GM19043 (cell line): ENCODE results near the gene ENTREP3.
"Not testable (repeated sequence)": the region's sequence is repeated elsewhere in the genome, so short reads cannot be mapped to it uniquely, and the experiment has no call there.

Experiments used
- ATAC-seq: cut with Tn5 transposase; IDR thresholded peaks from one replicate; pipeline ENCODE4 v1.9.1; 2021; ENCODE audit warnings: low read depth; ENCODE audit not compliant: unreplicated experiment

The ENTREP3 gene

GRCh38 chr1:155253797-155254196, 1.5 kb downstream of the ENTREP3 start:
- no peak for ATAC-seq

DNA sequence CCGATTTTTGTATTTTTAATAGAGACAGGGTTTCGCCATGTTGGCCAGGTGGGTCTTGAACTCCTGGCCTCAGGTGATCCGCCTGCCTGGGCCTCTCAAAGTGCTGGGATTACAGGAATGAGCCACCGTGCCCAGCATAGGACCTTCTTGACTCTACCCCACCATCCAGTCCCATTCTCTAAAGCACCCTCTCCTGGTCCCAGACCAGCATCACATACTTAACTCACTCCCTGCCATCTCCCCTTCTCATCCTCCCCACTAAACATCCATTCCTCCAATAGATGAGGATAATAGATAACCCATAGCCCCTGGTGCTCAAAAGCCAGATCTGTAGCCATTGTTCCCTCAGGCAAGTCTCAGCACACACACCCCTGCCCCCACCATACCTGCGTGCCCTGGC, 2.1 kb downstream of the ENTREP3 start:
- no peak for ATAC-seq

DNA sequence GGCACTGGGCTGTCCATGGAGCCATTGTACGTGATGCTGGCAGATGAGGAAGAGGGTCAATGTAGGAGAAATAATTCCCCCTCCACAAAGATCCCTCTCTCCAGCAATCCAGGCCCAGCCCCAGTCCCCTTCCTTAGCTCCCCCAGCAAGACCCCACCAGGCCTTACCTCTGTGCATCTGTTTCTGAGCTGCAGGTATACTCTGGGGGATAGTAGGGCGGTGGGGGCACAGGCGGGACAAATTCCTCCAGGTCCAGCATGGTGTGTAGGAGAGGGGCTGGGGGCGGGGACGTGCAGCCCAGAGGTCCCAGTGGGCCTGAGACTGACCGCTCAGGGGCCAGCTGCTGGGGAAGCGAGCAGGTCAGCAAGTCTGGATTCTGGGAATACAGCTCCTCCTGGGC, 3.7 kb downstream of the ENTREP3 start:
- ATAC-seq = no peak

DNA sequence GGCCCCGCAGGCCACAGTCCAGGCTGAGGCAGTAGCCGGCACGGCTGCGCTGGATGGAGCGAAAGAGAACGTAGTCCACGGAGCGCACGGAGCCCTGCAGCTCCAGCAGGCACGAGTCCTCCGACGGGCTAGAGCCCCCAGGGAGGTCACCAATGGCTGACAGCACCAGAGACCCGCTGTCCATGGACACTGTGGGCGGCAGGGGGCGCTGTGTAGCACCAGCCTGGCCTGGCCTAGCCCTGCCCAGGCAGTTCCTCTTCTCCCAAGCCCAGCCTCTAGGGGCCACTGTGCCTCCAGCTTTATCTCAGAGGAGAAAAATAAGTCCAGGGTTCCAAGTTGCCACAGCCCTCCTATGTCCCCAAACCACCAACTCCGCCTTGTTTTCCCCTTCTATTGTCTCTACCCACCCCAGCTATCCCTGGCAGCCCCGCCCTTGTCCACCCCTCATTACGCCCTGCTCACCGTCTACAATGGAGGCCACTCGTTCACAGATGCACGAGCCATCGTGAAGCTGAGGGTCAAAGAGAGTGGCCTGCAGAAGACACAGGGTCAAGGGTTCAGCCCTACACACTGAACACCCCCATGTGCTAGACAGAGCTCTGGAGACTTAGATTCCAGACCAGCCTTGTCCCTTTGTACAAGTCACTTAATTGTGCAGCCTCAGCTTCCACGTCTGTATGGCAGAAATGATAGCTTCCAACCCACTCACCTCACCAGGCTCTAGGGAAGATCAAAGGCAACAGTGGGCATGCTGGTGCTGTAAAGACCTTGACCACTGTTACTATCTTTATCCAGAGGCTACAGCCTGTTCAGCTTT, 4.4 kb downstream of the ENTREP3 start:
- ATAC-seq = peak; percentile 73

DNA sequence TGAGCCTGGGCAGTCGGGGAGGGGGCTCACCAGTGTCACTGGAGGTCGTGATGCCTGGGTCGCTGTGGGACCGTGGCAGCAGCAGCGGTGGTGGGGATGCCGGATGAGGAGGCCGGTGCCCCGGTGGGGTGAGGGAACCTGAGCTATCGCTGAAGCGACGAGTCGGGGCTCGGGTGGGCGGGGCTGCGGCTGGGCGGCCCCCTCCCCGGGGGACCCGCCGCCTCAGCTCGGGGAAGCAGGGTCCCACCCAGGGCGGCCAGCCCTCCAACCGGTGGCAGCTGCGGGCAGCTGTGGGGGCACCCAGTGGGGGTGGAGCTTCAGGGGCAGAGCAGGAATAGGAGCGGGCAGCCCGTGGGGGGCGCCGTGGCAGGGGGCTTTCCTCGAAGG, 5.0 kb downstream of the ENTREP3 start:
- no peak for ATAC-seq

DNA sequence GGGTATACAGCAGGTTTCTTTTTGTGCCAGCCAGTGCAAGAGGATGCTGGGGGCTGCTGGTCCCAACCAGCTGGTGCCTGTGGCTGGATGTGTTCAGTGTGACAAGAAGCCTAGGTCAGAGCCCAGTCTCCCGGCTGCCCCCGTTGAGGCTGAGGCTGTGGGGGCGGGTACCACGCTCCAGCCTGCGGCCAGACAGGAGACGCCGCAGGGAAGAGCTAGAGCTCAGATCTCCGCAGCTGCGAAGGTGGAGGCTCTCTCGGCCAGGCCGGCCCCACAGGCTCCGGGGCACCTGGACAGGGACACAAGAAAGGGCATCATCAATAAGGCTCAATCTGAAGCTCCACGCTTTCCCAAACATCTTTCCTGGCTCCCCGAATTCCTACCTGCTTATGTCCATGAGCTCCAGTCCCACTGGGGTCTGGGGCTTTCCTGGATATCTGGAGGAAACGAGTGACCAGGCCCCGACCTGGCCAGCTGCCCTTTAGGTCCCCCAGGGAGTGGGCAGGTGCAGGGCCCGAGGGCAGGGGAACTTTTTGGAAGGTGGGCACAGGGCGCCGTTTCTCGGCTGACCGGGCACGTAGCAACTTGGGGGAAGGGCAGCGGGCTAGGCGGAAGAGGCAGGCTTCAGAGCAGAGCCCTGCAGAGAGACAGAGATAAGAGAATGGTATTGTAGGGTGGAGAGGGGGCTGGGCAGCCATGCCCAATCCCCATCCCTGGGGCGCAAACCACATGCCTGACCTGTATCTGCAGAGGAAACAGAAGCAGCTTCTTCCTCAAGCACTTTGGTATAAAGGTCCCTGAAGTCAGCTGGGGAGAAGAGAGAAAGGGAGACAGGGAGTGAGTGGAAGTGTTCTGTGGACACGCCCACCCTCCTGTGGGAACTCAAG, 7.4 kb downstream of the ENTREP3 start:
- no peak for ATAC-seq

DNA sequence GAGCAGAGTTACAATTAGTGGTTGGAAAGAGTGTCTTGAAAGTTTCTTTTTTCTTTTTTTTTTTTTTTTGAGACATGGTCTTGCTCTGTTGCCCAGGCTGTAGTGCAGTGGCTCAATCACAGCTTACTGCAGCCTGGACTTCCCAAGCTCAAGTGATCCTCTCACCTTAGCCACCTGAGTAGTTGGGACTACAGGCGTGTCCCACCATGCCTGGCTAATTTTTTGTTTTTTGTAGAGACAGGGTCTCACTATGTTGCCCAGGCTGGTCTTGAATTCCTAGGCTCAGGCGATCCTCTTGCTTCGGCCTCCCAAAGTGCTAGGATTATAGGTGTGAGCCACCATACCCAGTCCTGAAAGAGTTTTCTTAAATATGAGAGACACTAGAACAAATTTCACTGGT, 8.5 kb downstream of the ENTREP3 start:
- ATAC-seq = not testable (repeated sequence)

DNA sequence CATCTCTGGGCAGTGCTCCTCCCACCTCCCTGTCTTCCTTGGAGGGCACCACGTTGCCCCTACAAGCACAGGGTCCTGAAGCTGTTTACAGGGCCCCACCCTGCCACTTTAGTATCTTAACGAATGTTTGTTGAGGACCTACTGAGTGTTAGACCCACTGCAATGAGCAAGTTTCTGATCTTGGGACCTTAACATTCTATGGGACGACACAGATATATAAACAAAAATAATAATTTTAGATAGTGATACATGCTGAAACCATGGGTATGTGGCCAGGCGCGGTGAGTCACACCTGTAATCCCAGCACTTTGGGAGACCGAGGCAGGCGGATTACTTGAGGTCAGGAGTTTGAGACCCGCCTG, 10.1 kb downstream of the ENTREP3 start:
- no peak for ATAC-seq

DNA sequence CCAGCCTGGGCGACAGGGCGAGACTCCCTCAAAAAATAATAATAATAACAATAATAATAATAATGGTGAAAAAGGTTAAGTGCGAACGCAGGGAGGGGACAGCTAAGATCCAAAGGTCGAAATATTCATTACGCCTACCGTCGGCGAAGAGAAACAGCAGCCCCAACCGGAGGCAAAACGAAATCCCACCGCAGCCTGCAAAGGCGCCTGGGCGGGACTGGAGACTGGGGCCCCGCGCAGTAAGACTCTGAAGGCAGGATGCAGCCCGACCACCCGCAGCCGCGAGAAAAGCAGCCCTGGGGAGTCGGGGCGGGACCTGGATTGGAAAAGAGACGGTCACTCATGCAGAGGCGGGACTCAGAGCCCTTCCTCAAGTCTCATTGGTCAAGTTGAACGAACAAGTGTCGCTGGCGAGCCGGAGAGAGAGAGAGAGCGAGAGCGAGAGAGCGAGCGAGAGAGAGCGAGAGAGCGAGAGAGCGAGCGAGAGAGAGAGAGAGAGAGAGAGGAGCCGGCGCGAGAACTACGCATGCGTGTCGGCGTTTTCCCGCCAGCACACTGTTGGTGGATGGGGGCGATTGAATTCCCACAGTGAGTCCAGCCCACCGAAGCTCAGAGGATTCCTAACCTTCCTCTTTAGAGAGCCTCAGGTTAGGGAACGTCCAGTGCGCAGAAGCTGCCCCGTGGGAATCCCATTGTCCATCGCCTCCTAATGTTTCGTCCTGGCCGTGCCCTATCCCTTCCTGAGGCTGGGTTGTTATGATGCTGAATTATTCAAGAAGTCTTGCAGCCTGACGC, 10.7 kb downstream of the ENTREP3 start:
- ATAC-seq = peak; percentile 89

DNA sequence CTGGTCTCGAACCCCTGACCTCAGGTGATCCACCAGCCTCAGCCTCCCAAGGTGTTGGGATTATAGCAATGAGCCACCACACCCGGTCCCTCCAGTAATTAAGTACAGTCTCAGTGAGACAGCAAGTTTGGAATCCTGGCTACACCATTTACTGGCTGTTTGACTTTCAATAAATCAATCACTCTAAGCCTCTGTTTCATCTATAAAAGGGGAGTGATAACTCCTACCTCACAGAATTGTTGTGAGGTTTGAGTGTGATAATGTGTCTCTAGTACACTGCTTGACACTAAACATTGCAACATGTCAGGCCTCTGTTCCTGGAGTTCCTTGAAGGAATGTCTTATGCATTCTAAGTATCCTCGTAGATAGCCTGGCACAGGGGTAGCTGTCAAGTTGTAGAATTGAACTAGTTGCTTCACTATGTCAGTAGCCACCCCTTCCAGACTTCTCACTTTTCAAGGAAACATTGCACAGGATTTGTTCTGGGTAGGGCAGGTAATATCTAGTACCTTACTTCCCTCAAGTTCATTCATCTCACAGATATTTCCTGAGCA, 12.4 kb downstream of the ENTREP3 start:
- ATAC-seq = no peak

GRCh38 chr1:155241841-155242264, 13.4 kb downstream of the ENTREP3 start:
- ATAC-seq = no peak

- no peak for ATAC-seq
These were observed 14.1 kb downstream of the ENTREP3 start for GRCh38 chr1:155241069-155241679.

GRCh38 chr1:155236451-155236850, 18.8 kb downstream of the ENTREP3 start:
- ATAC-seq = no peak

DNA sequence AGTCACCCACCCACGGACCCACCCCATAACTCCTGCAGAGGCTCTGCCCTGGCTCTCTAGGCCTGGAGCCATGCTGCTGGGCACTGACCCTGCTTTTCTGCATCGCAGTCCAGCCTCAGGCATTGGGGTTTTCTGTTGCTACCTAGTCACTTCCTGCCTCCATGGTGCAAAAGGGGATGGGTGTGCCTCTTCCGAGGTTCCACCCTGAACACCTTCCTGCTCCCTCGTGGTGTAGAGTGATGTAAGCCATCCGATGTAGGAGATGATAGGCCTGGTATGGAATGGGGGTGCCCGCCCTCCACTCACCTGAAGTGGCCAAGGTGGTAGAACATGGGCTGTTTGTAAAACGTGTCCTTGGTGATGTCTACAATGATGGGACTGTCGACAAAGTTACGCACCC, 19.9 kb downstream of the ENTREP3 start:
- not testable (repeated sequence) for ATAC-seq

GRCh38 chr1:155233502-155233901, 21.8 kb downstream of the ENTREP3 start:
- ATAC-seq = not testable (repeated sequence)

GRCh38 chr1:155232001-155232978, 23.0 kb downstream of the ENTREP3 start:
- not testable (repeated sequence) for ATAC-seq

DNA sequence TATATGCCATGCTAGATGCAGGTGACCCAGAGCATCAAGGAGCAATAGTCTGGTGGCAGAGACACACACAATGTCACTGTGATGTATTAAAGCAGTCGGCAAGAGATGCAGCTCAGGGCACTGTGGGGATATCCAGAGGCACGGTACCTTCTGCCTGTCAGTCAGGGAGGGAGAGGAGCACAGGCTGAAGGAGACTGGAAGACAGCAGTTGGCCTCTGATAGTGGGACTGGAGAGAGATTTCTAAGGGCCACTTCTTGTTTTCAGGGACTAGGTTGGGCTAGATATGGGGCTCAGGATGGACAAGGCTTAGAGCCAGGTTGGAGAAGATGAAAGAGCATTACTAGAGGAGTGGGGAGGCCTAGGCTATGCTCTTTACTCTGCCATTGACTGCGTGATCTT, 24.0 kb downstream of the ENTREP3 start:
- not testable (repeated sequence) for ATAC-seq

DNA sequence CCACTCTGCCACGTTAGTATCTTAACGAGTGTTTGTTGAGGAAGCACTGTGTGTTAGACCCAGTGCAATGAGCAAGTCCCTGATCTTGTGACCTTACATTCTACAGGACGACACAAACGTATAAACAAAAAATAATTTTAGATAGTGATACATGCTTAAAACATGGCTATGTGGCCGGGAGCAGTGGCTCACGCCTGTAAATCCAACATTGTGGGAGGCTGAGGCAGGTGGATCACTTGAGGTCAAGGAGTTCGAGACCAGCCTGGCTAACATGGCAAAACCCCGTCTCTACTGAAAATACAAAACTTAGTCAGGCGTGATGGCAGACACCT, 27.2 kb downstream of the ENTREP3 start:
- ATAC-seq = no peak
